HG03108 (cell line): ENCODE data around the gene ITGA8.

Source experiments
- ATAC-seq: cut with Tn5 transposase; IDR thresholded peaks from one replicate; pipeline ENCODE4 v1.9.1; 2021; ENCODE audit warnings: moderate library complexity; ENCODE audit not compliant: unreplicated experiment

Gene ITGA8

GRCh38 chr10:15474671-15475070 is 245.1 kb downstream of the ITGA8 start:
- no peak for ATAC-seq

GRCh38 chr10:15473396-15473767 is 246.3 kb downstream of the ITGA8 start:
- ATAC-seq: no peak

- ATAC-seq: no peak
Observed at GRCh38 chr10:15472431-15473395, 247.0 kb downstream of the ITGA8 start.

GRCh38 chr10:15472008-15472407 is 247.7 kb downstream of the ITGA8 start:
- no peak for ATAC-seq

- ATAC-seq: no peak
Observed at GRCh38 chr10:15469111-15469510, 250.6 kb downstream of the ITGA8 start.

DNA sequence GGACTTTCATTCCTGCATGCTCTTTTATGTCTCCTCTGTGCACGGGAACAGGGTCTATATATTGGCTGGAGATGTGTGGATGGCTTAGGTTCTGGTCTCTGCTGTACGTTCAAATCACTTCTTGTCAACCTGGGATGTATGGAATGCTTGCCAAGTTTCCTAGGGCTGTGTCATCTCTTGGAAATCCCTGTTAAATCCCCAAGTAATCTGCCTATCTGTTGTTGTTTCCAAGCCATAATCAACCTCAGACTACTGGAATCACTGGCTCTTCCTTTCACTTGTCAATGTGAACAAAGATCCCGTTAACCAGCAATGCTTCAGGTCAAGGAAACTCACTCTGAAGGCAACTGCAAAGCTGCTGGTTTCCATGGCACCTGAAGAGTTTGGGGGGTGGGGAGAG is 255.3 kb downstream of the ITGA8 start:
- ATAC-seq: no peak
